Astrocyte (in vitro differentiated cells and primary cell): ENCODE results near the gene NCOR2. TPM values are rescaled to one million over a fixed set of nuclear protein-coding genes. Genes with fewer than 3 reads are reported as not detected.

Experiments
- DNase-seq: peaks from one replicate; pipeline ENCODE4 v3.0.0-alpha.2; 2010; ENCODE audit warnings: low read depth
- FAIRE-seq: peaks from 2 replicates; lab custom pipeline; 2011; peaks lifted over from hg19 to GRCh38; lab: Jason Lieb, UNC
- H2AFZ ChIP-seq: 2 replicates; pipeline ENCODE4 v1.6.0; 2012; ENCODE audit warnings: low read depth, low read length, inconsistent platforms
- H3K27ac ChIP-seq: 2 replicates; pipeline ENCODE4 v1.5.1; 2011; ENCODE audit warnings: low read depth, low read length, inconsistent platforms
- H3K27me3 ChIP-seq: 2 replicates; pipeline ENCODE4 v1.6.0; 2011; ENCODE audit warnings: low read length, inconsistent platforms; ENCODE audit not compliant: insufficient read depth
- H3K36me3 ChIP-seq: 2 replicates; pipeline ENCODE4 v1.5.1; 2011; ENCODE audit warnings: low read length, inconsistent platforms; ENCODE audit not compliant: insufficient read depth
- H3K4me1 ChIP-seq: 2 replicates; pipeline ENCODE4 v1.5.1; 2011; ENCODE audit warnings: low read length, inconsistent platforms; ENCODE audit not compliant: insufficient read depth
- H3K4me2 ChIP-seq: 2 replicates; pipeline ENCODE4 v1.6.0; 2012; ENCODE audit warnings: low read length, inconsistent platforms
- H3K4me3 ChIP-seq: 2 replicates; pipeline ENCODE4 v1.5.1; 2011; ENCODE audit warnings: low read depth, mild to moderate bottlenecking, low read length, inconsistent platforms; ENCODE audit not compliant: insufficient read depth
- H3K79me2 ChIP-seq: 2 replicates; pipeline ENCODE4 v1.6.0; 2012; ENCODE audit warnings: mild to moderate bottlenecking, low read length, inconsistent platforms; ENCODE audit not compliant: insufficient read depth
- H3K9ac ChIP-seq: 2 replicates; pipeline ENCODE4 v1.6.0; 2012; ENCODE audit warnings: mild to moderate bottlenecking, low read length, inconsistent platforms
- H3K9me3 ChIP-seq: 2 replicates; pipeline ENCODE4 v1.5.1; 2012; ENCODE audit warnings: low read depth, mild to moderate bottlenecking, low read length, inconsistent platforms; ENCODE audit not compliant: insufficient read depth
- H4K20me1 ChIP-seq: 2 replicates; pipeline ENCODE4 v1.6.0; 2012; ENCODE audit warnings: low read length, inconsistent platforms; ENCODE audit not compliant: insufficient read depth
- H3K27ac Mint-ChIP-seq: one replicate; pipeline ENCODE4 v1.8.0; 2021; ENCODE audit warnings: mild to moderate bottlenecking, mixed read lengths; ENCODE audit not compliant: unreplicated experiment
- H3K27me3 Mint-ChIP-seq: one replicate; pipeline ENCODE4 v1.8.0; 2021; ENCODE audit warnings: low read depth, mixed read lengths; ENCODE audit not compliant: unreplicated experiment
- H3K36me3 Mint-ChIP-seq: one replicate; pipeline ENCODE4 v1.8.0; 2021; ENCODE audit warnings: low read depth, mixed read lengths; ENCODE audit not compliant: unreplicated experiment
- H3K4me1 Mint-ChIP-seq: one replicate; pipeline ENCODE4 v1.8.0; 2021; ENCODE audit warnings: low read depth, mixed read lengths; ENCODE audit not compliant: unreplicated experiment
- H3K4me3 Mint-ChIP-seq: one replicate; pipeline ENCODE4 v1.8.0; 2021; ENCODE audit warnings: mild to moderate bottlenecking, moderate library complexity, mixed read lengths; ENCODE audit not compliant: unreplicated experiment
- H3K9me3 Mint-ChIP-seq: one replicate; pipeline ENCODE4 v1.8.0; 2021; ENCODE audit warnings: mild to moderate bottlenecking, mixed read lengths; ENCODE audit not compliant: unreplicated experiment
- EZH2 ChIP-seq: IDR thresholded peaks from 2 replicates; pipeline ENCODE4 v1.6.1; 2012; ENCODE audit warnings: mild to moderate bottlenecking, low read length, inconsistent platforms; ENCODE audit not compliant: insufficient read depth
- total RNA-seq: library from RNA; stranded (reverse); gene quantifications from 2 replicates; pipeline ENCODE4 v1.2.1, GENCODE V29; 2021
- TF ChIP-seq, protein P1 (sequence below): IDR thresholded peaks from 2 replicates; pipeline ENCODE4 v1.5.1; 2011; ENCODE audit warnings: low read depth, mild to moderate bottlenecking, inconsistent platforms, low read length, moderate library complexity; ENCODE audit not compliant: insufficient read depth

Gene NCOR2
- total RNA-seq, 1 donor from 2014 or later, result 425 TPM

DNA sequence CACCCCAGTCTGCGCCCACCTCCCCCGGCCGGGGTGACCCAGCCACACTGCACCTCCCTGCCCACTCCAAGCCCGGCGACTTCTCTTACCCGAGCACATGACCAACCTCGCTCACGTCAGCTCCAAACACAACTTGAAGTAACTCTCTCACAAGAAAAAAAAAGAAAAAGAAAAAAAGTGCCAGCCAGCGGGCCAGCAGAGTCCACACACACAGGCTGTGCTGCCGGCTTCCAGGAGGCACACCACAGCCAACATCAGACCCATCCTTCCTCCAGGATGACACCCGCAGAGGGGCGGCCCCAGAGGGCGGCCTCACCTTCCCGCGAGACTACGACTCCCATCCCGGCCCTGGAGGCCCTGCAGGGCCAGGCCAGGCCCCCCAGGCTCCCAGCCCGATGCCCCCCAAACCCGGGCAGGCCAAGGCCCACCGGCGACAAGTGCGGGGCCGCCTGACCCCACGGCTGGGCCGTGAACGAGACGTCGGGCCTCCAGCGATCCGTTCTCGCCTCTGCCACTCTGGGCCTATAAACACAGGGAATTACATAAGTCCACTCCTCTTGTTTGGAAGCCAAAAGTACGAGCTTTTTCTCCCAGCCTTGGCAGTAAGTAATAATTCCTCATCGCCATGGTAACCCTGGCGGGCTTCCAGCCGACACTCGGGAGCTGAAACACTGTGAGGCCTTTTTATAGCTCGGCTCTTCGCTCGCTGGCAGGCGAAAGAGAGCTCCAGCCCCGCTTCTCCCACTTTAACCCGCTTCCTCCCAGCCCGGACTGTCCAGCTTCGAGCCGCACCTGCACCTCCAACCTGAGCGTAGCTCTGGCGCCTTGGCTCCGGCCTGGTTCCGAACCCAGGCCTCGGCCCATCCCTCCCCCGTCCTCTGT, 49.1 kb downstream of the NCOR2 start:
- DNase-seq (peak; percentile 100), FAIRE-seq (peak; percentile 99)
- Histone ChIP-seq H3K9me3 (no peaks in the 10 kb centered on the region), H3K79me2 (peaks cover 75% of the 10 kb centered on the region), H3K27ac (peak overlapping the region; percentile 98), H2AFZ (no peak overlapping the region), H3K9ac (peak overlapping the region; percentile 94), H3K4me1 (peaks cover 79% of the 10 kb centered on the region), H3K27me3 (no peaks in the 10 kb centered on the region), H3K4me3 (peak overlapping the region; percentile 61), H3K36me3 (peaks cover 5% of the 10 kb centered on the region), H3K4me2 (peak overlapping the region; percentile 90), H4K20me1 (peaks cover 79% of the 10 kb centered on the region)
- Mint-ChIP-seq H3K36me3 (peaks cover 10% of the 10 kb centered on the region), H3K4me3 (peak overlapping the region; percentile 13), H3K4me1 (peaks cover 53% of the 10 kb centered on the region), H3K27me3 (no peaks in the 10 kb centered on the region), H3K27ac (peak overlapping the region; percentile 97), H3K9me3 (no peaks in the 10 kb centered on the region)
- TF ChIP-seq EZH2, result no peak
- TF ChIP-seq, protein P1, sequence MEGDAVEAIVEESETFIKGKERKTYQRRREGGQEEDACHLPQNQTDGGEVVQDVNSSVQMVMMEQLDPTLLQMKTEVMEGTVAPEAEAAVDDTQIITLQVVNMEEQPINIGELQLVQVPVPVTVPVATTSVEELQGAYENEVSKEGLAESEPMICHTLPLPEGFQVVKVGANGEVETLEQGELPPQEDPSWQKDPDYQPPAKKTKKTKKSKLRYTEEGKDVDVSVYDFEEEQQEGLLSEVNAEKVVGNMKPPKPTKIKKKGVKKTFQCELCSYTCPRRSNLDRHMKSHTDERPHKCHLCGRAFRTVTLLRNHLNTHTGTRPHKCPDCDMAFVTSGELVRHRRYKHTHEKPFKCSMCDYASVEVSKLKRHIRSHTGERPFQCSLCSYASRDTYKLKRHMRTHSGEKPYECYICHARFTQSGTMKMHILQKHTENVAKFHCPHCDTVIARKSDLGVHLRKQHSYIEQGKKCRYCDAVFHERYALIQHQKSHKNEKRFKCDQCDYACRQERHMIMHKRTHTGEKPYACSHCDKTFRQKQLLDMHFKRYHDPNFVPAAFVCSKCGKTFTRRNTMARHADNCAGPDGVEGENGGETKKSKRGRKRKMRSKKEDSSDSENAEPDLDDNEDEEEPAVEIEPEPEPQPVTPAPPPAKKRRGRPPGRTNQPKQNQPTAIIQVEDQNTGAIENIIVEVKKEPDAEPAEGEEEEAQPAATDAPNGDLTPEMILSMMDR, result no peak
